ENCODE results near the gene XRN2.
"Not testable (repeated sequence)": the region's sequence is repeated elsewhere in the genome, so short reads cannot be mapped to it uniquely, and the experiment has no call there.

XRN2 gene

DNA sequence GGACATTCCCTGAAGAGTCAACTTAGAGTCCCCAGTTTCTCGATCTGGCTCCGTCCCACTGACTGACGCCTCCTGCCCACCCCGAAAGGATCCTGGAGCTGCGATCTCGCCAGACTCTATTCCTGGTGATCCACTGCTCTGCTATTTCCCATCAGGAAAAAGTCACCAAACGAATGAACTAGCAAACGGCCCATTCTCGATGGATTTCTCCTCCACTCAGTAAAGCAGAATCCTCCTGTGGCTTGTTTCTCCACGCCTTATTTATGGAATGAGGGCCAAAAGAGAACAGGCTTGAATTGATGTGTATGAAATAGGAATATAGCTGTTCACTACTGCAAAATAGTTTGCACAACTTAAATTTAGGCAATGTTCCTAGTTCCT, 88.8 kb downstream of the XRN2 start:
- no peak for DNase-seq

- DNase-seq, result no peak
Observed at GRCh38 chr20:21393166-21393565, 90.0 kb downstream of the XRN2 start.

DNA sequence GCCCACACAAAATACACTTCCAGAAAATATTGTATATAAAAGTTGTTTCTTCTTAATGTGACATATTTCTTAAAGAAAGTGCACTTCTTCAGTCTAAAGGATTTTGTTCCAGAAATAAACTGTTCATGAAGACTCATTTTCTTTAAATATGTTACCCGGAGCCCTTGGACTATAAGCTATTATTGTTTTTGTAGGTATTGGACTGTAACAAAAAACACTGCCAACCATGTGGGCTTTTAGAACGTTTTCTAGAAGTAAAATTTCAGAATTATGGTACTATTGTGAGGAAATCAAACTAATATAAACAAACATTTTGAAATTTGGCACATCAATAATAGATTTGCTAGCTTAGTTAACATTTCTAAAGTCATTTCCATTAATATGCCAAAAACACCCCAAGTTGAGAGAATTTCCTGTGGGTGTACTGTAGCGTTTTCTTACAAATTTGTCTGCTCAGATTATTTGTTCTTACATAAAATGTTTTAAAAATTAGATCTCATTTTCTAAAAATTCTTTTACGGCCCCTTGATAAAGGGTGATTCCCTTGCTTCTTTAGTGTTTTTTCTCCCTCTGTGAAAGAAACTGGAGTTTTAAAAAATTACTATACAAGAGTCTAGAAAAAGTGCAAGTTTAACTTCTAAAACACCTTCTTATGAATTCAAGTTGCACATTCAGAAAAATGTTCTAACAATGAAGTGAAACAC, 90.8 kb downstream of the XRN2 start:
- DNase-seq, result no peak

- DNase-seq, result no peak
Observed at GRCh38 chr20:21394551-21394950, 91.4 kb downstream of the XRN2 start.

DNA sequence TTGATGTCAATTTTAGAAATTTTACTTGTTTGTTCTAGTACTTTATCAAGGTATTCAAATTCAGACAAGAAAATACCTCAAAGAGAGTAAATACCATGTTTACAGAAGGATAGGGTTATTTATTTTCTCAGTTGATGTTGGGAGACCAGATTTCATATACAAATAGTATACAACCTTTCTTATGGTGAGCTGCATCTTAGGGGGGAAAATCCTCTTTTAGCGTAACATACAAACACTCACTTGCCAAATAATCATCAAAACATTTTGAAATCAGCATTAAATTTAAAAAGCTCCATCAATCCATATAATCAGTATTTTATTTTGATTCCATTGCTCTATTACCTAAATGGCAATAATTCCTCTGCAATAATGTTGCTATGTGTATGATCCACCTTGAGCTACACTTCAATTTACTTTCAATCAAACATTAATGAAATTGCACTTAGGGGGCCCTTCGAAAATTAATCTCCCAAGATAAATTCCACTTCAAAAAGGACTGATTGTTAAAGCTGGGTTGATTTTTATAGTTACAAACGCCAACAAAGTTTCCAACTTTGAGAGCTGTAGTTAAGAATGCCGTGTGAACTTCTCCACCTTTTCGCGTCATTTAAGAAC, 92.0 kb downstream of the XRN2 start:
- no peak for DNase-seq

DNA sequence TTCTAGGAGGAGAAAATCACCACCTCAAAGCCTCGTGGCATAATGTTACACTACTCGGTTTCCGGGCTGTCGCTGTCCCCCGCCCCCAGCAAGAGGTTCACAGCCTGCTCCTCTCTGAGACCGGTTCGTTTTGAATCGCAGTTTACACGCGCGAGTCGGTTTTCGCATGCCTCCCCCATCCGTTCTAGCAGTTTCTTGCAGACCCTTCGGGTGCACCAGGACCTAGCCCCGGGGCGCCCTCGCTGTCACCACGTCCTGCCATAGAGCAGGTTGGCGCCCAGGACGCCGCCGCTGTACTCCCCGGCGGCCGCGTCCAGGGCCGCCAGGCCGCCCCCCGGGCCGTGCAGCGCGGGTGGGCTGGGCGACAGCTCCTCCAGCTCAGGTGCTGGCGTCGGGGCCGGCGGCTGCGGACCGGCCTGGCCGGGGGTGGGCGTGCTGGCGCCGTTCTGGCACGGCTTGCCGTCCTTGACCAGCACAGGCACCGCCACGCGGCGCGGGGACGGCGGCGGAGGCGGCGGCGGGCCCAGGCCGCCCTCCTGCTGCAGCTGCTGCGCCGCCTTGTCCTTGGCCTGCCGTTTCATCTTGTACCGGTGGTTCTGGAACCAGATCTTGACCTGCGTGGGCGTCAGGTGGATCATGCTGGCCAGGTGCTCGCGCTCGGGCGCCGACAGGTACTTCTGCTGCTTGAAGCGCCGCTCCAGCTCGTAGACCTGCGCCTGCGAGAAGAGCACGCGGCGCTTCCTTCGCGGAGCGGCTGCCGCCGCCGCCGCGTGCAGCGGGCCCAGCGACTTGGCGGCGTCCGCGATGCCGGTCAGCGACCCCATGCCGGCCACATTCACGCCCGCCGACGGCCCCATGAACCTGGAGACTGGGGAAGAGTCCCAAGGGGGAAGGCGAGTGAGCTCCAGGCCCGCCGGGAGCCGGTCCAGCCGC, 92.8 kb downstream of the XRN2 start:
- DNase-seq, result no peak

DNA sequence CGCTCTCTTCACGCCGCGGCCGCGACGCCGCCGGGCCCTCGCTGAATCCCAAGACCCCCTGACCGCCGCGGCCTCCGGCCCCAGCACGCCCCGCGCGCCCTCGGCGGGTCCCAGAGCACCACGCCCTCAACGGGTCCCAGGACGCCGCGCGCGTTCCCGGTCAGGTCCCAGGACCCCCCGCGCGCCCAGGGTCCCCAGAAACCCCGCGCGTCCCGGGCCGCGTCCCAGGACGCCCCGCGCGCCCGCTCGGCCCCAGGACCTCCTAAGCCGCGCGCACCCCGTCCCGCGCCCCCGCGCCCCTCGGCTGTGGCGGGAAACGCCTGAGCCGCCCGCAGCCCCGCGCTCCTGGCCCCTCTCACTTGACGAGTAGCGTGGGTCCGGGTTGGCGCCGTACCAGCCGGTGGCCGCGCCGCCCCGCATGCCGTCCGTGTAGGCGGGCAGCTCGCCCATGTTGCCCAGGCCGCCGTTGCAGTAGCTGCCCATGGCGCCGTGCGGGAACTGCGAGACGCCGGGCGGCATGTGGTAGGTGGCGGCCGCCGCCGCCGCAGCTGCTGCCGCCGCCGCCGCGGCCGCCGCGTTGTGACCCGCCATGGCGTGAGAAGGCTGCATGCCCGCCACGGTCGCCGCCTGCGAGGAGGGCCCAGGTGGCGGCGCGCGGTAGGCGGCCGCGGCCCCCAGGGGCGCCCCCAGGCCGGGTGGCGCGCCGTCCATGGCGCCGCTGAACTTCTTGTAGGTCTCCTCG, 93.6 kb downstream of the XRN2 start:
- DNase-seq, result no peak

DNA sequence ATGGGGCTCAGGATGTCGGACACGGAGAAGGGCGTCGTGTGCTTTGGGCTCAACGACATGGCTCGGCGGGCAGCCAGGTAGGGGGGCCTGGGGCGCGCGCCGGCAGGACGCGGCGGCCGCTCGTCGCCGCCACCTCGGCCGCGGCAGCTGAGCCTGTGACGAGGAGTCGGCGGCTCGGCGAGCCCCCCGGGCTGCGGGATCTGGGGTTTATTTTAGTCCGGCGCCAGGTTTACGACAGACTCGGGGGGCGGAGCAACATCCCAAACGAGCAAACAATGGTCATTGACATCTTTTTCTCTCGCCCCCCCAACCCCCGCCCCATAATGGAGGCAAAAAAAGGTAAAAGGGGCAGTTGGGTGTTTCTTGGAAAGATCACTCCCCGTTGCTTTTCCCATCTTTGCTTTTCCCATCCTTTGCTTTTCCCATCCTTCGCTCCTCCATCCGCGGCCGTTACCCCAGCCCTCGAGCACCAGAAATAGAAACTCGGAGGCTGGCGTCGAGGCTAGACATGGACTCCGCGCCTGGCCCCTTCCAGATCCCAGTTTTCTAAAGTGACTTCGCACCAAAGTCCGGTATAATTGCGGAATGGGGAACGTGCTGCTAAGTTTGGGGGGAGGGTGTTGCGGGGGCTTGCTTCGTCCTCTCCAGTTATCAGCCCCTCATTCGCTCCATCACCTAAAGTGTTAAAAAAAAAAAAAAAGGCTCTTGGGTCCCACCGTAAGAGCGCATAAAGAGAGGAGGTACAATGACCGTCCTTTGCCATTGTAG, 94.4 kb downstream of the XRN2 start, which contains the start of gene NKX2-4:
Gene NKX2-4, minus strand, starts transcription at position 186 of the 768 bp plus-strand sequence. Its CDS starts 127 bp downstream, at position 59.
- DNase-seq, result no peak

- no peak for DNase-seq
Observed at GRCh38 chr20:21398109-21399004, 95.2 kb downstream of the XRN2 start.

DNA sequence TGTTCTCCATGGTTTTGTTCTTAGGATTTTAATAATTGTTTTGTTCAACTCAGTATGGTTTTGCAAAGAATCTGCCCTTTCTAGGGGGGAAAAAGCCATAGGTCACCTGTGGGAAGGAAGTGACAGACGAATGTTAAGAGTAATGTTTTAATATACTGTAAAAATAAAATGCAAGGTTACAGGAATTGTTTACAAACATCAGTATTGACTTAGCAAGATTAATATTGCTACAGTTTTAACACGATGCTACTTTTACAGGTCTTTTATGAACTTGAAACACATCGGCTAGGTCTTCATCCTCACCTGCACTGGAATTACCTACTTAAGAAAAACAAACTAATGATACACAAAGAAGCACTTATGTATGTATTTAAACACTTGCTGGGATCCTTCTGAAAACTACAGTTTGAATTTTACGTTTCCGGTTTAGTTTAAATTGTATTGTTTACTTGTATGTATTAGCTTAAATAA, 95.9 kb downstream of the XRN2 start:
- DNase-seq, result no peak

GRCh38 chr20:21411725-21412124, 108.6 kb downstream of the XRN2 start:
- DNase-seq, result no peak

DNA sequence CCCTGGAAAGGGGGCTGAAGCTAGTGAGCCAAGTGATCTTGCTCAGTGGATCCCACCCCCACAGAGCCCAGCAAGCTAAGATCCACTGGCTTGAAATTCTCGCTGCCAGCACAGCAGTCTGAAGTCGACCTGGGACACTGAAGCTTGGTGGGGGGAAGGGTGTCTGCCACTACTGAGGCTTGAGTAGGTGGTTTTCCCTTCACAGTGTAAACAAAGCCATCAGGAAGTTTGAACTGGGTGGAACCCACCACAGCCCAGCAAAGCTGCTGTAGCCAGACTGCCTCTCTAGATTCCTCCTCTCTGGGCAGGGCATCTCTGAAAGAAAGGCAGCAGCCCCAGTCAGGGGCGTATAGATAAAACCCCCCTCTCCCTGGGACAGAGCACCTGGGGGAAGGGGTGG, 110.9 kb downstream of the XRN2 start:
- not testable (repeated sequence) for DNase-seq

- not testable (repeated sequence) for DNase-seq
Observed at GRCh38 chr20:21419147-21419546, 116.0 kb downstream of the XRN2 start.

DNA sequence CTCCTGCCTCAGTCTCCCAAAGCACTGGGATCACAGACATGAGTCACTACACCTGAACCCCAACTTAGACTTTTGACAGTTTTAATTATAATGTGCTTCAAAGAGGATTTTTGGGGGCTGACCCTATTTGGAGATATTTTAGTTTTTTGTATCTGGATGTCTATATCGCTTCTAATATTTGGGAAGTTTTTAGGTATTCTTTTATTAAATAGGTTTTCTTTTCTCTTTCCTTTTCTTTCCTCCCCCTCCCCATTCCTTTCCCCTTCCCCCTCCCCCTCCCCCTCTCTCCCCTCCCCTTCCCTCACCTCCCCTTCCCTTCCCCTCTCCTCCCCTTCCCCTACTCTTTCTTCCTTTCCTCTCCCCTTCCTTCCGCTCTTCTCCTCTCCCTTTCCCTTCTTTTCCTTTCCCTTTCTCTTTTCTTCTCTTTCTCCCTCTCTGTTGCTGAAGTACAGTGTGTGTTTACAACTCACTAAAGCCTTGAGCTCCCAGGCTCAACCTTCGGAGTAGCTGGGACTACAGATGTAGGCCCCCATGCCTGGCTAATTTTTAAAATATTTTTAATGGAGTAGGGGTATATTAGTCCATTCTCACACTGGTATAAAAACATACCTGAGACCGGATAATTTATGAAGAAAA, 118.6 kb downstream of the XRN2 start:
- no peak for DNase-seq

DNA sequence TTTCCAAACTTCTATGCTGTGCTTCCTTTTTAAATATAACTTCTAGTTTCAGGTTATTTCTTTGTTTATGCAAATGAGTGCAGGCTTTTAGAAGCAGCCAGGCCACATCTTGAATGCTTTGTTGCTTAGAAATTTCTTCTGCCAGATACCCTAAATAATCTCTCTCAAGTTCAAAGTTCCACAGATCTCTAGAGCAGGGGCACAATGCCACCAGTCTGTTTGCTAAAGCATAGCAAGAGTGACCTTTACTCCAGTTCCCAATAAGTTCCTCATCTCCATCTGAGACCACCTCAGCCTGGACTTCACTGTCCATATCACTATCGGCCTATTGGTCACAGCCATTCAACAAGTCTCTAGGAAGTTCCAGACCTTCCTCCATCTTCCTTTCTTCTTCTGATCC, 120.6 kb downstream of the XRN2 start:
- DNase-seq, result not testable (repeated sequence)

GRCh38 chr20:21424846-21425245, 121.7 kb downstream of the XRN2 start:
- no peak for DNase-seq

DNA sequence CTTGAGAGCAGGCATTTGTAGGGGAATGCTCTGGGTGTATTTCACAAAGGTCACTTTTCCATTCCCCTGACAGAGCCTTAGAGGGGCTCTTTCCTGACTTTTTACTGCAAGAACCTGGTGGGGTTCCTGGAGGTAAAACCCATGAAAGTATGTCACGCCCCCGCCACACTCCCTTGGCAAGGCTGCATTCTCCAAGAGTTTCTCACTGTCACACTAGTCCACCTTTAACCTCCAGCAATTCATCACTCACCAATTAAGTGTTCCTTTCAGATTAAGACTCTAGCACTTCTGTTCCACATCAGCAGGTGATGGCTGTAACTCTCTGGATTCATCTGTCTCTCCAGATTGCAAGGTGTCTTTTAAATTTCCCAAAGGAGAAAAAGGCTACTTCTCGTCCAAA, 126.9 kb downstream of the XRN2 start:
- DNase-seq, result no peak

GRCh38 chr20:21432911-21433310, 129.8 kb downstream of the XRN2 start:
- no peak for DNase-seq

DNA sequence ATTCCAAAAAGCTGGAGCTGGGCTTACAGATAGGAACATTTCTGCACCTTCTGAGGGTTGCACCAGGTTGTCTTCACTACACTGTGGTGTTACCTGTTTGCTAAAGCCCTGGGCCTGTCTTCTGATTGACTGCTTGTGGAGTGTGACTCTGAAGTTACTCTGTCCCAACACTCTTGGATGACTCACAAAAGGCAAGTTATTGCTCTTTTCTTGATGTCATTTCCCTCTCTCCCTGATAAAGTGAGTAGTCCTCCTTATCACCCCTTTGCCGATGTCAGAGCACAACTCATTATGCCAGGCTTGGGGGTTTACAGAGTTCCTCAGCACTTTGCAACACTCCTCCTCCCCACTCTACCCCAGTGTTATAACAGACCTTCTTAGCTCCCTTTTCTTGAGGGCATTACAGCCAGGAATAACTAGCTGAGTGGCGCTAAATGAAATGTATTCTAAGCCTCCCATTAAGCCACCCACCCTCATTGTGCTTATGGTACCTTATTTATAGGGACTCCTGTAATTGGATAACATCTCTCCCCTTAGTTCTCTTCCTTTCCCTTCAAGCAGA, 130.3 kb downstream of the XRN2 start:
- peak in 1 of 2 experiments; percentile 18 for DNase-seq

GRCh38 chr20:21435576-21435975, 132.4 kb downstream of the XRN2 start:
- DNase-seq, result no peak
